GM19438 (cell line): Measurements from ENCODE around the gene GPD2.
"Not testable (repeated sequence)": the region's sequence is repeated elsewhere in the genome, so short reads cannot be mapped to it uniquely, and the experiment has no call there.

Source experiments
- ATAC-seq: cut with Tn5 transposase; IDR thresholded peaks from one replicate; pipeline ENCODE4 v1.9.1; 2021; ENCODE audit warnings: low read depth; ENCODE audit not compliant: unreplicated experiment

Gene GPD2

GRCh38 chr2:156522864-156523440 lies 86.8 kb downstream of the GPD2 start:
- no peak for ATAC-seq

- ATAC-seq, result peak; percentile 93
Observed at GRCh38 chr2:156526950-156527636, 90.9 kb downstream of the GPD2 start.

- ATAC-seq, result not testable (repeated sequence)
Observed at GRCh38 chr2:156528583-156528982, 92.4 kb downstream of the GPD2 start.

GRCh38 chr2:156532989-156533388 lies 96.8 kb downstream of the GPD2 start:
- peak; percentile 73 for ATAC-seq

GRCh38 chr2:156536534-156536933 lies 100.4 kb downstream of the GPD2 start:
- no peak for ATAC-seq

- ATAC-seq, result no peak
Observed at GRCh38 chr2:156537141-156537540, 101.0 kb downstream of the GPD2 start.

GRCh38 chr2:156538083-156538504 lies 101.9 kb downstream of the GPD2 start:
- ATAC-seq, result peak; percentile 41

GRCh38 chr2:156539086-156539860 lies 103.1 kb downstream of the GPD2 start:
- ATAC-seq, result no peak

GRCh38 chr2:156540706-156541105 lies 104.5 kb downstream of the GPD2 start:
- ATAC-seq, result no peak

GRCh38 chr2:156541229-156541628 lies 105.0 kb downstream of the GPD2 start:
- peak; percentile 60 for ATAC-seq

GRCh38 chr2:156541706-156542105 lies 105.5 kb downstream of the GPD2 start:
- no peak for ATAC-seq

GRCh38 chr2:156548413-156548812 lies 112.2 kb downstream of the GPD2 start:
- no peak for ATAC-seq

GRCh38 chr2:156553714-156554442 lies 117.7 kb downstream of the GPD2 start:
- no peak for ATAC-seq

GRCh38 chr2:156561326-156561725 lies 125.1 kb downstream of the GPD2 start:
- no peak for ATAC-seq

GRCh38 chr2:156562124-156562523 lies 125.9 kb downstream of the GPD2 start:
- no peak for ATAC-seq

GRCh38 chr2:156563994-156564753 lies 128.0 kb downstream of the GPD2 start:
- no peak for ATAC-seq

GRCh38 chr2:156565066-156565710 lies 129.0 kb downstream of the GPD2 start:
- ATAC-seq, result no peak

GRCh38 chr2:156573710-156574109 lies 137.5 kb downstream of the GPD2 start:
- peak; percentile 74 for ATAC-seq

- no peak for ATAC-seq
Observed at GRCh38 chr2:156574112-156574511, 137.9 kb downstream of the GPD2 start.

GRCh38 chr2:156576005-156576404 lies 139.8 kb downstream of the GPD2 start:
- ATAC-seq, result no peak
